ENCODE measurements around the gene CHD6.

- no peak for TF ChIP-seq ZNF274 (IDR thresholded peaks at IDR 0.05; ENCODE audit: low read depth, low read length)
- TF ChIP-seq SUZ12 (IDR thresholded peaks at IDR 0.05; ENCODE audit: extremely low read depth, insufficient read depth, insufficient read length), result no peak
Measured at GRCh38 chr20:41407607-41408006, 210.6 kb downstream of the CHD6 start.

Measured in NT2/D1 (cell line).